ENCODE results near the gene CSRNP2.
"Not testable (repeated sequence)": the region's sequence is repeated elsewhere in the genome, so short reads cannot be mapped to it uniquely, and the experiment has no call there.

The CSRNP2 gene, protein sequence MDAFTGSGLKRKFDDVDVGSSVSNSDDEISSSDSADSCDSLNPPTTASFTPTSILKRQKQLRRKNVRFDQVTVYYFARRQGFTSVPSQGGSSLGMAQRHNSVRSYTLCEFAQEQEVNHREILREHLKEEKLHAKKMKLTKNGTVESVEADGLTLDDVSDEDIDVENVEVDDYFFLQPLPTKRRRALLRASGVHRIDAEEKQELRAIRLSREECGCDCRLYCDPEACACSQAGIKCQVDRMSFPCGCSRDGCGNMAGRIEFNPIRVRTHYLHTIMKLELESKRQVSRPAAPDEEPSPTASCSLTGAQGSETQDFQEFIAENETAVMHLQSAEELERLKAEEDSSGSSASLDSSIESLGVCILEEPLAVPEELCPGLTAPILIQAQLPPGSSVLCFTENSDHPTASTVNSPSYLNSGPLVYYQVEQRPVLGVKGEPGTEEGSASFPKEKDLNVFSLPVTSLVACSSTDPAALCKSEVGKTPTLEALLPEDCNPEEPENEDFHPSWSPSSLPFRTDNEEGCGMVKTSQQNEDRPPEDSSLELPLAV

DNA sequence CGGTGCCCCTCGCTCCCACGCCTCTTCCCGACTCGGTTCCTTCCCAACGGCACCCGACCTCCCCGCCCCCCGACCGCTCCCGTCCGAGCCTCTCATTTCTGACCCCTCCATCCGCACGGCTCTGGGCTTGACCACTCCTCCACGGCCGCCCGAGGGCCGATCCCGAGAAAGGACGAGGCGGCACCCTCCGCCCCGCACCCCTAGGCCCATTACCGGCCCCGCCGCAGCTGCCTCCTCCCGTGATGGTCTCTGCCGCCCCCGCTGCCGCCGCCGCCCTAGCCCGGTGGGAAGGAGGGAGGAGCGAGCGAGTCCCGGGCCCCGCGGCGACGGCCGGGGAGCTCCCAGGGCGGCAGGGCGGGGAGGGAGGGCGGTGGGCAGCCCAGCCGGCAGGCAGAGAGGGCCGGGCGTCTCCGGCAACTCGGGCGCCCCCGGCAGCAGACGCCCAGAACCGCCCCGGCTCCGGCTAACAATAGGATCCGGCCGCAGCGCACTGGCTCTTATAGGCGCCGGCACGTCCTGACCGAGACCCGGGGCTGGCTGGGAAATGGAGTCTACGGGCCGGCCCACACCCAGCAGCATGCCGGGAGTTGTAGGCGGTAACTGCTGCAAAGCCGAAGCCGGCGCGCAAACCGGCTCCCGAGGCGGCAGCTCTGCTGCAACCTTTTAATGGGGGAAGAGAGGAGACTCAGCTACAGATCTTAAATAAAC, at the start of gene CSRNP2:
TSS of gene CSRNP2 (minus strand) at position 471 of the 708 bp plus-strand sequence. CDS start 7,035 bp downstream, outside the sequence.
- peak; percentile 95 for DNase-seq (ENCODE audit: low spot score)

DNA sequence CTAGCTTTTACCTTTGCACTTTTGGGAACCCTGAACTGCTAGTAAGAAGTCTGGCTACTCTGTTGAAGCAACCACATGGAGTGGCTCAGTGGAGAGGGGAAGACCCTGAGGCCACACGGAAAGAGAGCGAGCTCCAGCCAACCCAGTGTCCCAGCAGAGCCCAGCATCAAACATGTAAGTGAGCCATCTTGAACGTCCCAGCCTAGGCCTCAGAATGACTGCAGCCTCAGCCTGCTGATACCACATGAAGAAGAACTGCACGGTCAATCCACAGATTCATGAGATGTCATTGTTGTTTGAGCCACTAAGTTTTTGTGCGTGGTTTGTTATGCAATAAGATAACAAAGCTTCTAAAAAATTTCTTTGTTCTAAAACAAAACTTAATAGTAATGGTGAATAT, 49.3 kb upstream of the CSRNP2 start:
- no peak for DNase-seq (ENCODE audit: low spot score)

DNA sequence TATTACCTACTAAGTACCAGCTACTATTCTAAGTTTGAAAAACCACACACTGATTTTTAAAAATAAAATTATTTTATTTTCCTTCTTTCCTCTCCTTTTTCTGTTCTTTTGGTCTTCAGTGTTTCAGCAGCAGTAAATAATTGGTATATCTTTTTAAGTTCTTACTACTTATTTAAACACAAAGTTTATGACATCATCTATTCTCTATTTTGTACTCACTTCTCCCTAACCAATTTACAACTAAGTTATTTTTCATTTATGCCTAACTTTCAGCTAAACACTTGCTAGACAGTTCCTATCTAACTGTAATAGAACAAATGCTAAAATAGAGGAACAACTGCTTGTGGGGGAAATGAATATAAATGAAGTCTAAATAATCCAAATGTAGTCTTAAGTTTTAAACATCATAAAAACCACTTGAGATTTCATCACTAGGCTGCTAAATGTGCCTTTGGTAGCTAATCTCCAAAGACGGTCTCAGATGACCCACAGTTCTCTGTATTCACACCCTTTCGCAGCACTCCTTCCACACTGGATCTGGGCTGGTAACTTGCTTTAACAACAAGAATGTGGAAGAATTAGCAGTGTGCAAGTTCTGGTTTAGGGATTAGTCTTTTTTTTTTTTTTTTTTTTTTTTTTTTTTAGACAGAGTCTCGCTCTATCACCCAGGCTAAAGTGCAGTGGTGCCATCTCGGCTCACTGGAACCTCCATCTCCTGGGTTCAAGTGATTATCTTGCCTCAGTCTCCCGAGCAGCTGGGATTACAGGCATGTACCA, 48.5 kb upstream of the CSRNP2 start:
- DNase-seq (ENCODE audit: low spot score): no peak

DNA sequence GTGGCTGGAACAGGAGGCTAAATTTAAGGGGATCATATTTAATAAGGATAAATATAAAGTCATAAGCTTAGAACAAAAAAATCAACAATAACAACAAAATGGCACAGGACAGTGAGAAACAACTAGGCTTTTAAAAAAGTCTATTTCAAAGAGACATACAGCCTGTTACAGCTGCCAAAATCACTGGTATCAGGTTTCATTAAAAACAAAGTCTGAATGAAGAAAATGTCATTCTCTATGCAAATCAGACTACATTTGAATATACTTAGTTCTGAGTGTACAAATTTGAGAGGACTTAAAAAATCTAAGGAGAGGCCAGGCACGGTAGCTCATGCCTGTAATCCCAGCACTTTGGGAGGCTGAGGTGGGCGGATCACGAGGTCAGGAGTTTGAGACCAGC, 45.5 kb upstream of the CSRNP2 start:
- no peak for DNase-seq (ENCODE audit: low spot score)

GRCh38 chr12:51127050-51127729, 43.8 kb upstream of the CSRNP2 start:
- no peak for DNase-seq (ENCODE audit: low spot score)

GRCh38 chr12:51126297-51126696, 42.9 kb upstream of the CSRNP2 start:
- DNase-seq (ENCODE audit: low spot score): no peak

DNA sequence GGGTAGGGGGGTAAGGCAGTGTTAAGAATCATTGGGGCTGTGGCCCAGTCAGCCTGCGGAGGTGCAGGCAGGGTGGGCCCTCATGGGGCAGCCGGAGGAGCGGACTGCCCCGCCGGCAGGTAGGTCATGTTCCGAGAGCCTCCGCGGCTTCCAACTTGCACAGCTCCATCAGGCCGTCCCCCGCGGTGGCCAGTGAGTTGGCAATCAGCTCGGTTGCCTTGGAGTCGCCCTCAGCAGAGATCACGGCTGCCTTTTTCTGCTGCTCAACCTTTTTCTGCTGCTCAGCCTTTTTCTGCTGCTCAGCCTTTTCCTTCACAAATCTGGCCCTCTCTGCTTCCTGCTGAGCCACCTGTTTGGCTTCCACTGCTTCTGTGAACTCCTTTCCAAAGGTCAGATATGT, 41.1 kb upstream of the CSRNP2 start:
- DNase-seq (ENCODE audit: low spot score): no peak

GRCh38 chr12:51122844-51123243, 39.4 kb upstream of the CSRNP2 start:
- DNase-seq (ENCODE audit: low spot score): no peak

- DNase-seq (ENCODE audit: low spot score): no peak
These were observed 35.3 kb upstream of the CSRNP2 start for GRCh38 chr12:51118706-51119105.

DNA sequence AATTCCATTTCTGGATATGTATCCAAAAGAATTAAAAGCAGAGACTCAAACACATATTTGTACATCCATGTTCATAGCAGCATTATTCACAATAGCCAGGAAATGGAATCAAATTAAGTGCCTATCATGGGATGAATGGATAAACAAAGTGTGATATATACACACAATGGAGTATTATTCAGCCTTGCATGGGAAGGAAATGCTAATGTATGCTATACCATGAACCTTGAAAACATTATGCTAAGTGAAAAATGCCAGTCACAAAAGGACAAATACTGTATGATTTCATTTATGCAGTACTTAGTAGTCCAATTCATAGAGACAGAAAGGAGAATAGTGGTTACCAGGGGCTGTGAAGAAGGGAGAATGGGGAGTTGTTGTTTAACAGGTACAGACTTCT, 32.1 kb upstream of the CSRNP2 start:
- no peak for DNase-seq (ENCODE audit: low spot score)

GRCh38 chr12:51108136-51108535, 24.7 kb upstream of the CSRNP2 start:
- DNase-seq (ENCODE audit: low spot score): no peak

- no peak for DNase-seq (ENCODE audit: low spot score)
These were observed 20.6 kb upstream of the CSRNP2 start for GRCh38 chr12:51103977-51104376.

DNA sequence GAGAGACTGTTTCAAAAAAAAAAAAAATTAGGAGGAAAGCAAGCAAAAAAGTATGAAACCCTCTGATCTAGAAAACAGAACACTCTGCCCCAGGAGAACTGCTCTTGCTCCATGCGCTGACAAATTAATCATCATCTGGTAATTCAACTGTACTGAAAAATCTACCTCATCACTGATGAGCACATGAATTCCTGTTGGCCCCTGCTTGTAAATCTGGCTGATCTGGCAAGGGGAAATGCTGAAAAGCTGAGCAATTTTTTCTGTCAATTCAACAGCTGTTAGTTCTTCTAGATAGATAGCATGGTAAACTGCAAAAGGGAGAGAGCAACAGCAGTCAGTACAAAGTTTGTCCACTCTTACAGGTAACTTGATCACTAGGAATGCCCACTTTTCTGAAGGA, 15.2 kb upstream of the CSRNP2 start:
- DNase-seq (ENCODE audit: low spot score): no peak

GRCh38 chr12:51090705-51091229, 7.4 kb upstream of the CSRNP2 start:
- no peak for DNase-seq (ENCODE audit: low spot score)

DNA sequence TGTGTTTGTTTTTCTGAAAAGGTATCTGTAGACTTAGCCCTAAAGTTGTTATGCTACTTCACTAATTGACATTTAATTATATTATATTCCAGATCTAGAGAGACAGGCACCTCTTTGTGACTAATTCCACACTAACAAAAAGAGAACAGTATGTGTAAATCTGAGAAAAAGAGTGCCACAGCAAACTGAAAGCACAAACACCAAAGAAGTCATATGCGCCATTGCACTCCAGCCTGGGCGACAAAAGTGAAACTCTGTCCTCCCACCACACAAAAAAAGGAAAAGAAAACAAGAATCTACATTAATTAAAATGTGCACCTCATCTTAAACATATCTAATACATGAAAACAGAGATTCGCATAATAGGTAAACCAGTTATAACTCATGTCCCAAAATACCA, 4.4 kb upstream of the CSRNP2 start:
- no peak for DNase-seq (ENCODE audit: low spot score)

- DNase-seq (ENCODE audit: low spot score): no peak
These were observed 3.5 kb upstream of the CSRNP2 start for GRCh38 chr12:51086933-51087332.

DNA sequence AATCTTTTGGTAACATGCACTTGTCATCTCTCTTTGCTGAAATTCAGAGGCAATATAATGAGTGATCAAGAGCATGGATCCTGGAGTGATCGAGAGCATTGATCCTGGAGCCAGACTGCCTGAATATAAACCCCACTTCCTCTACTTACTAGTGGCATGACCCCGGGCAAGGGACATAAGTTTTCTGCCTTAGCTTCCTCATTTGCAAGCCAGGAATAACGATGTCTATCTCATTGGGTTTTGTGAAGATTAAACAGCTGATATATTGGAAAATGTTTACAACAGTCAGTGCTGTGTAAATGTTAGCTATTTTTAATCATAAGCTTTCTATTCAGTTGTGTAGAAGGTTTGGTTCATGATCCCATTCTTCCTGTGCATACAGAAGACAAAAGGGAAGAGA, 2.4 kb upstream of the CSRNP2 start:
- no peak for DNase-seq (ENCODE audit: low spot score)

GRCh38 chr12:51082561-51083125, 753 bp downstream of the CSRNP2 start:
- peak; percentile 41 for DNase-seq (ENCODE audit: low spot score)

- no peak for DNase-seq (ENCODE audit: low spot score)
These were observed 2.0 kb downstream of the CSRNP2 start for GRCh38 chr12:51081421-51081820.

GRCh38 chr12:51080136-51080535, 3.3 kb downstream of the CSRNP2 start:
- no peak for DNase-seq (ENCODE audit: low spot score)

GRCh38 chr12:51078866-51079265, 4.5 kb downstream of the CSRNP2 start:
- not testable (repeated sequence) for DNase-seq (ENCODE audit: low spot score)
